Jurkat, Clone E6-1 (cell line): ENCODE data around the gene CD300H.
A peak's percentile ranks its signal among the peaks of the same experiment; 100 is the strongest.
"Not testable (repeated sequence)": the region's sequence is repeated elsewhere in the genome, so short reads cannot be mapped to it uniquely, and the experiment has no call there.

Experiments
- DNase-seq: peaks from one replicate; pipeline ENCODE4 v3.0.0-alpha.2; 2011; ENCODE audit warnings: low read depth, low spot score
- H3K4me3 ChIP-seq: 2 replicates; pipeline ENCODE4 v1.5.1; 2011; ENCODE audit warnings: mild to moderate bottlenecking, low read length, control low read depth, moderate library complexity

CD300H gene

GRCh38 chr17:74558882-74559519 is 8.3 kb downstream of the CD300H start:
- DNase-seq = peak; percentile 31
- H3K4me3 ChIP-seq = no peak overlapping the region

- DNase-seq, H3K4me3 ChIP-seq: not testable (repeated sequence)
Observed at GRCh38 chr17:74558402-74558801, 8.9 kb downstream of the CD300H start.

GRCh38 chr17:74555427-74555940 is 11.8 kb downstream of the CD300H start:
- no peak for DNase-seq
- no peak overlapping the region for H3K4me3 ChIP-seq

GRCh38 chr17:74554909-74555308 is 12.4 kb downstream of the CD300H start:
- no peak overlapping the region for H3K4me3 ChIP-seq
- no peak for DNase-seq

- DNase-seq = no peak
- no peak overlapping the region for H3K4me3 ChIP-seq
Observed at GRCh38 chr17:74552037-74552436, 15.3 kb downstream of the CD300H start.

GRCh38 chr17:74550602-74551001 is 16.7 kb downstream of the CD300H start:
- no peak overlapping the region for H3K4me3 ChIP-seq
- DNase-seq = no peak

- H3K4me3 ChIP-seq = no peak overlapping the region
- no peak for DNase-seq
Observed at GRCh38 chr17:74549343-74549742, 18.0 kb downstream of the CD300H start.

- H3K4me3 ChIP-seq = no peak overlapping the region
- DNase-seq = peak; percentile 41
Observed at GRCh38 chr17:74547736-74548135, 19.6 kb downstream of the CD300H start.

- H3K4me3 ChIP-seq = no peak overlapping the region
- DNase-seq = no peak
Observed at GRCh38 chr17:74547264-74547663, 20.0 kb downstream of the CD300H start.

GRCh38 chr17:74546586-74546985 is 20.7 kb downstream of the CD300H start:
- no peak overlapping the region for H3K4me3 ChIP-seq
- no peak for DNase-seq

- no peak for DNase-seq
- no peak within 1 kb of the TSS for H3K4me3 ChIP-seq
Observed at GRCh38 chr17:74545843-74546230, 21.5 kb downstream of the CD300H start, which contains the start of gene CD300C. CD300C (minus strand) TSS chr17:74546115; CDS start chr17:74545782, 333 bp downstream.

- DNase-seq = no peak
Observed at GRCh38 chr17:74544991-74545842, 22.1 kb downstream of the CD300H start.

GRCh38 chr17:74543891-74544760 is 23.2 kb downstream of the CD300H start:
- DNase-seq = no peak
- no peak overlapping the region for H3K4me3 ChIP-seq

More at GRCh38 chr17:74544991-74545842, 22.1 kb downstream of the CD300H start:
- H3K4me3 ChIP-seq = no peak overlapping the region

- H3K4me3 ChIP-seq = no peak overlapping the region
- DNase-seq = no peak
Observed at GRCh38 chr17:74543406-74543805, 23.9 kb downstream of the CD300H start.

GRCh38 chr17:74542727-74543383 is 24.5 kb downstream of the CD300H start:
- DNase-seq = no peak
- H3K4me3 ChIP-seq = no peak overlapping the region

GRCh38 chr17:74542166-74542565 is 25.1 kb downstream of the CD300H start:
- DNase-seq = no peak
- no peak overlapping the region for H3K4me3 ChIP-seq

GRCh38 chr17:74541176-74542111 is 25.9 kb downstream of the CD300H start:
- DNase-seq = no peak
- H3K4me3 ChIP-seq = no peak overlapping the region

- no peak overlapping the region for H3K4me3 ChIP-seq
- DNase-seq = no peak
Observed at GRCh38 chr17:74539281-74539820, 28.0 kb downstream of the CD300H start.
